Neural cell (in vitro differentiated cells): ENCODE results near the gene PAX2. TPM values are rescaled to one million over a fixed set of nuclear protein-coding genes. Genes with fewer than 3 reads are reported as not detected.

Experiments
- H2AFZ ChIP-seq: fragments of 200-600, 300-800 bp; sonication (generic), shearing (Covaris generic); 2 replicates; pipeline ENCODE4 v1.6.0; 2014; ENCODE audit warnings: low read depth, mild to moderate bottlenecking, antibody characterized with exemption, low read length, moderate library complexity
- H3F3A ChIP-seq: fragments of 200-600 bp; shearing (Covaris generic); 2 replicates; pipeline ENCODE4 v1.6.1; 2016; ENCODE audit warnings: mild to moderate bottlenecking, moderate library complexity, mixed read lengths, antibody characterized with exemption, low read length; ENCODE audit not compliant: insufficient read depth, poor library complexity, severe bottlenecking
- H3K27ac ChIP-seq: fragments of 200-600, 300-800 bp; sonication (generic), shearing (Covaris generic); 2 replicates; pipeline ENCODE4 v1.5.1; 2014; ENCODE audit warnings: mild to moderate bottlenecking, low read length, moderate library complexity
- H3K27me3 ChIP-seq: fragments of 300-800, 200-600 bp; sonication (generic), shearing (Covaris generic); 2 replicates; pipeline ENCODE4 v1.6.0; 2014; ENCODE audit warnings: mild to moderate bottlenecking, low read depth, low read length, moderate library complexity; ENCODE audit not compliant: insufficient read depth
- H3K36me3 ChIP-seq: fragments of 300-800, 200-600 bp; sonication (generic), shearing (Covaris generic); 2 replicates; pipeline ENCODE4 v1.5.1; 2014; ENCODE audit warnings: mild to moderate bottlenecking, antibody characterized with exemption, low read length, moderate library complexity; ENCODE audit not compliant: insufficient read depth
- H3K4me2 ChIP-seq: fragments of 300-800, 200-600 bp; sonication (generic), shearing (Covaris generic); 2 replicates; pipeline ENCODE4 v1.6.0; 2014; ENCODE audit warnings: mild to moderate bottlenecking, low read length
- H3K4me3 ChIP-seq: fragments of 300-800, 200-600 bp; sonication (generic), shearing (Covaris generic); 2 replicates; pipeline ENCODE4 v1.5.1; 2014; ENCODE audit warnings: mild to moderate bottlenecking, low read length, moderate library complexity
- H3K79me2 ChIP-seq: fragments of 200-600 bp; shearing (Covaris generic); replicated peaks from 2 replicates; pipeline ENCODE4 v1.6.0; 2014; ENCODE audit warnings: mild to moderate bottlenecking, low read length, moderate library complexity; ENCODE audit not compliant: insufficient read depth
- H3K9ac ChIP-seq: fragments of 300-800, 200-600 bp; sonication (generic), shearing (Covaris generic); 2 replicates; pipeline ENCODE4 v1.6.1; 2016; ENCODE audit warnings: mild to moderate bottlenecking, low read length, mixed read lengths
- H3K9me2 ChIP-seq: fragments of 200-600 bp; shearing (Covaris generic); 2 replicates; pipeline ENCODE4 v1.6.1; 2016; ENCODE audit warnings: mild to moderate bottlenecking, low read length, mixed read lengths; ENCODE audit not compliant: insufficient read depth
- H3K9me3 ChIP-seq: fragments of 200-600, 300-800 bp; sonication (generic), shearing (Covaris generic); 2 replicates; pipeline ENCODE4 v1.6.1; 2016; ENCODE audit warnings: mild to moderate bottlenecking, mixed run types, low read length, moderate library complexity, mixed read lengths
- H4K20me1 ChIP-seq: fragments of 200-600 bp; shearing (Covaris generic); 2 replicates; pipeline ENCODE4 v1.6.1; 2016; ENCODE audit warnings: mild to moderate bottlenecking, mixed run types; ENCODE audit not compliant: insufficient read depth
- EP300 ChIP-seq: fragments of 450-650 bp; conservative IDR thresholded peaks from 2 replicates; pipeline ENCODE4 v1.6.1; 2014; ENCODE audit warnings: antibody characterized with exemption, mild to moderate bottlenecking, moderate library complexity; ENCODE audit not compliant: poor library complexity, severe bottlenecking
- EZH2 ChIP-seq: fragments of 200-600, 300-800 bp; shearing (Covaris generic), sonication (generic); IDR thresholded peaks from 2 replicates; pipeline ENCODE4 v1.6.1; 2014; ENCODE audit warnings: antibody characterized with exemption, low read length, borderline replicate concordance, mild to moderate bottlenecking; ENCODE audit not compliant: insufficient read depth, poor library complexity, severe bottlenecking
- MXI1 ChIP-seq: fragments of 450-650 bp; conservative IDR thresholded peaks from 2 replicates; pipeline ENCODE4 v1.6.1; 2014; ENCODE audit warnings: antibody characterized with exemption, mild to moderate bottlenecking; ENCODE audit not compliant: poor library complexity, severe bottlenecking
- POLR2AphosphoS5 ChIP-seq: IDR thresholded peaks from 2 replicates; pipeline ENCODE4 v1.6.1; 2012
- RAD21 ChIP-seq: fragments of 450-650 bp; conservative IDR thresholded peaks from 2 replicates; pipeline ENCODE4 v1.6.1; 2014; ENCODE audit warnings: antibody characterized with exemption, mild to moderate bottlenecking, moderate library complexity
- SMC3 ChIP-seq: fragments of 450-650 bp; conservative IDR thresholded peaks from 2 replicates; pipeline ENCODE4 v1.6.1; 2014; ENCODE audit warnings: antibody characterized with exemption, mild to moderate bottlenecking, moderate library complexity; ENCODE audit not compliant: poor library complexity
- TAF1 ChIP-seq: IDR thresholded peaks from 2 replicates; pipeline ENCODE4 v1.6.1; 2012; ENCODE audit warnings: low read depth
- polyA plus RNA-seq: library from polyadenylated mRNA; depleted of rRNA; stranded (reverse); fragments of >200 nt; gene quantifications from 2 replicates; pipeline ENCODE4 v1.2.3, GENCODE V29; 2014
- TF ChIP-seq, protein P1 (sequence below): IDR thresholded peaks from 2 replicates; pipeline ENCODE4 v1.6.1; 2012; ENCODE audit warnings: borderline replicate concordance
- TF ChIP-seq, protein P2 (sequence below): fragments of 450-650 bp; IDR thresholded peaks from 2 replicates; pipeline ENCODE4 v1.5.1; 2014; ENCODE audit warnings: antibody characterized with exemption, mild to moderate bottlenecking, moderate library complexity; ENCODE audit not compliant: poor library complexity, severe bottlenecking

PAX2 gene
- polyA plus RNA-seq, 1 donor from 2014 or later, result not detected

DNA sequence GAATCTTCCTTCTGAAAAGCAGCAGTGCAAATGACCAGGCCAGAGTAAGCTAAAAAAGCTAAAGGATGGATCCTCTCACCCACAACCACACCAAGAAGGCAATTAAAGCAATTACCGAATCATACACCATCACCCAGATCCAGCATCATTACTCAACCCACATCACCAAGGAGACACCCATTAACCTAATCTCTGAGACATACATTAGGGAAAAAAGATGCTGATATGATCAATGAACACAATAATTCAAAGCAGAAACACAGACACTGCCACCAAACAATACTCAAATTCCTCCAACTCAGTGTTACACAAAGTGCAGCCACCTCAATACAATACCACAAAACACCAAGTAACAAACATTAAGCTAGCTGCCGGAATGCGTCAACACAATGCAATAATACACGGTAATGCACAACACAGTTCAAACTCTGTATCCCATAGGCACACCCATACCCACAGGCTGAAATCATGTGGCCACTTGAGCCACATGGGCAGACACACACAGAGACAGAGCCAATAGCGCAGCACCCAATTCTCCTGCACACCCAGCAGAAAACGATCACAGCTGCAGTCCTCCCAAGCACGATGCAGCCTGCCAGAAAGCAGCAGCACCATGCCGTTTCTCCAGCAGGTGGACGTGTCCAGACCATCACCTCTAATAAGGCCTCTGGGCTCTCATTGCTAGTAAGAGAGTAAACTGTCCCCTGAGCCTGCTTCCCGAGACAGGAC is 21.5 kb downstream of the PAX2 start:
- Histone ChIP-seq H2AFZ (no peak overlapping the region), H3K27me3 (peaks cover 4% of the 10 kb centered on the region), H3K4me2 (no peak overlapping the region), H4K20me1 (no peaks in the 10 kb centered on the region), H3K9me2 (no peaks in the 10 kb centered on the region), H3K27ac (no peak overlapping the region), H3F3A (no peaks in the 10 kb centered on the region), H3K79me2 (no peaks in the 10 kb centered on the region), H3K9me3 (no peaks in the 10 kb centered on the region), H3K36me3 (no peaks in the 10 kb centered on the region), H3K9ac (no peak overlapping the region), H3K4me3 (no peak overlapping the region)
- TF ChIP-seq POLR2AphosphoS5, result no peak
- TF ChIP-seq MXI1, result no peak
- TF ChIP-seq EP300, result no peak
- TF ChIP-seq, protein P1, sequence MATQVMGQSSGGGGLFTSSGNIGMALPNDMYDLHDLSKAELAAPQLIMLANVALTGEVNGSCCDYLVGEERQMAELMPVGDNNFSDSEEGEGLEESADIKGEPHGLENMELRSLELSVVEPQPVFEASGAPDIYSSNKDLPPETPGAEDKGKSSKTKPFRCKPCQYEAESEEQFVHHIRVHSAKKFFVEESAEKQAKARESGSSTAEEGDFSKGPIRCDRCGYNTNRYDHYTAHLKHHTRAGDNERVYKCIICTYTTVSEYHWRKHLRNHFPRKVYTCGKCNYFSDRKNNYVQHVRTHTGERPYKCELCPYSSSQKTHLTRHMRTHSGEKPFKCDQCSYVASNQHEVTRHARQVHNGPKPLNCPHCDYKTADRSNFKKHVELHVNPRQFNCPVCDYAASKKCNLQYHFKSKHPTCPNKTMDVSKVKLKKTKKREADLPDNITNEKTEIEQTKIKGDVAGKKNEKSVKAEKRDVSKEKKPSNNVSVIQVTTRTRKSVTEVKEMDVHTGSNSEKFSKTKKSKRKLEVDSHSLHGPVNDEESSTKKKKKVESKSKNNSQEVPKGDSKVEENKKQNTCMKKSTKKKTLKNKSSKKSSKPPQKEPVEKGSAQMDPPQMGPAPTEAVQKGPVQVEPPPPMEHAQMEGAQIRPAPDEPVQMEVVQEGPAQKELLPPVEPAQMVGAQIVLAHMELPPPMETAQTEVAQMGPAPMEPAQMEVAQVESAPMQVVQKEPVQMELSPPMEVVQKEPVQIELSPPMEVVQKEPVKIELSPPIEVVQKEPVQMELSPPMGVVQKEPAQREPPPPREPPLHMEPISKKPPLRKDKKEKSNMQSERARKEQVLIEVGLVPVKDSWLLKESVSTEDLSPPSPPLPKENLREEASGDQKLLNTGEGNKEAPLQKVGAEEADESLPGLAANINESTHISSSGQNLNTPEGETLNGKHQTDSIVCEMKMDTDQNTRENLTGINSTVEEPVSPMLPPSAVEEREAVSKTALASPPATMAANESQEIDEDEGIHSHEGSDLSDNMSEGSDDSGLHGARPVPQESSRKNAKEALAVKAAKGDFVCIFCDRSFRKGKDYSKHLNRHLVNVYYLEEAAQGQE, result no peak
- TF ChIP-seq TAF1, result no peak
- TF ChIP-seq RAD21, result no peak
- TF ChIP-seq SMC3, result no peak
- TF ChIP-seq, protein P2, sequence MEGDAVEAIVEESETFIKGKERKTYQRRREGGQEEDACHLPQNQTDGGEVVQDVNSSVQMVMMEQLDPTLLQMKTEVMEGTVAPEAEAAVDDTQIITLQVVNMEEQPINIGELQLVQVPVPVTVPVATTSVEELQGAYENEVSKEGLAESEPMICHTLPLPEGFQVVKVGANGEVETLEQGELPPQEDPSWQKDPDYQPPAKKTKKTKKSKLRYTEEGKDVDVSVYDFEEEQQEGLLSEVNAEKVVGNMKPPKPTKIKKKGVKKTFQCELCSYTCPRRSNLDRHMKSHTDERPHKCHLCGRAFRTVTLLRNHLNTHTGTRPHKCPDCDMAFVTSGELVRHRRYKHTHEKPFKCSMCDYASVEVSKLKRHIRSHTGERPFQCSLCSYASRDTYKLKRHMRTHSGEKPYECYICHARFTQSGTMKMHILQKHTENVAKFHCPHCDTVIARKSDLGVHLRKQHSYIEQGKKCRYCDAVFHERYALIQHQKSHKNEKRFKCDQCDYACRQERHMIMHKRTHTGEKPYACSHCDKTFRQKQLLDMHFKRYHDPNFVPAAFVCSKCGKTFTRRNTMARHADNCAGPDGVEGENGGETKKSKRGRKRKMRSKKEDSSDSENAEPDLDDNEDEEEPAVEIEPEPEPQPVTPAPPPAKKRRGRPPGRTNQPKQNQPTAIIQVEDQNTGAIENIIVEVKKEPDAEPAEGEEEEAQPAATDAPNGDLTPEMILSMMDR, result no peak
- TF ChIP-seq EZH2, result no peak

DNA sequence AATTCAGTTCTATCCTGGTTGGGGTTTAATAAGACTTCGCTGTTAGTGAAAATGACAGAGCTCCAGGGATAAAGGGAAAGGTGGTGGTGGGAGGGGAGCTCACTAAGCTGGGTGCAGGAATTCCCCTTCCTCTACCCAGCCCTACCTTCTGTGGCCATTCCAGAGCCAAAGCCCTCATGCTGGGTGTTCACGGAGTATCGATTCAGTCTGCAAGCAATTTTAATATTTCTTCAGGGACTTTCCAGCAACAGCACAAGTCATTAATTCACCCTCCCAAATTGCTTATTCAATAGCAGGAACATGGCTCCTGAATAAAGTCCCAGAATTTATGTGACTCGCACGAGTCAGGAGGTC is 22.0 kb downstream of the PAX2 start:
- no peaks in the 10 kb centered on the region for H3K79me2 ChIP-seq
- no peaks in the 10 kb centered on the region for H3K9me2 ChIP-seq
- TF ChIP-seq, protein P2, result no peak
- TF ChIP-seq EZH2, result no peak
- TF ChIP-seq RAD21, result no peak
- no peak for TF ChIP-seq EP300
- TF ChIP-seq SMC3, result no peak
- no peak for TF ChIP-seq TAF1
- no peak for TF ChIP-seq MXI1
- TF ChIP-seq, protein P1, result no peak
- TF ChIP-seq POLR2AphosphoS5, result no peak
- H4K20me1 ChIP-seq, result no peaks in the 10 kb centered on the region
- H3F3A ChIP-seq, result no peaks in the 10 kb centered on the region
- peaks cover 4% of the 10 kb centered on the region for H3K27me3 ChIP-seq
- H3K36me3 ChIP-seq, result no peaks in the 10 kb centered on the region
- no peak overlapping the region for H2AFZ ChIP-seq
- H3K4me2 ChIP-seq, result no peak overlapping the region
- no peaks in the 10 kb centered on the region for H3K9me3 ChIP-seq
- H3K4me3 ChIP-seq, result no peak overlapping the region
- H3K9ac ChIP-seq, result no peak overlapping the region
- no peak overlapping the region for H3K27ac ChIP-seq
